Measurements from ENCODE around the gene RAB28.

Gene RAB28

DNA sequence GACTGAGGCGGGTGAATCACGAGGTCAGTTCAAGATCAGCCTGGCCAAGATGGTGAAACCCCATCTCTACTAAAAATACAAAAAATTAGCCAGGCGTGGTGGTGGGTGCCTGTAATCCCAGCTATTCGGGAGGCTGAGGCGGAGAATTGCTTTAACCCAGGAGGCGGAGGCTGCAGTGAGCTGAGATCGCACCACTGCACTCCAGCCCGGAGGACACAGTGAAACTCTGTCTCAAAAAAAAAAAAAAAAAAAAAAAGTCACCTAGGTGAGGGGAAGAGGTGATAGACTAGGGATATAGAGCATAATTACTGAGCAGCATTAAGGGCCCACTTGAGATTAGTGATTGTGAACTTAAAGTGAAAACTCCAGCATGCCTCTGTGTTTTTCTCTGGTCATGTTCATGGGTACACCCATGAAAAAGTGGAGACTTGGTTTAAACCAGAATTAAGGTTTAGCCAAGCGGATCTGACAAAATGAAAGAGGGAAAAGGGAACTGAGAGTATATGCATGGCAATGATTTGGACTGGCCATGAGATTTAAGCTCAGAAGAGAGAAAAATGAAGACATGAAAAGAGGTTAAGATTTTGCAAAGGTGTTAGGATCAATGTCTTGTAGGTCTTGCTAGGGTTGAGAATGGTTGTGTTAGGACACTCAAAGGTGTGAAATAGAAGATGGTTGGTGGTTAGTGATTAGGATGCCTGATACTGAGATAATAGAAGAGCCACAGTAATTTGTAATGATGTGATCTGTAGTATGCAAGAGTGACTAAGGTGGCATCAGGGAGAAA is 105.0 kb downstream of the RAB28 start:
- DNase-seq (ENCODE audit: low read depth in 2 of 2), result no peak

- no peak for DNase-seq (ENCODE audit: low read depth in 2 of 2)
These were observed 113.1 kb downstream of the RAB28 start for GRCh38 chr4:13371048-13371447.

GRCh38 chr4:13368217-13368616 is 115.9 kb downstream of the RAB28 start:
- DNase-seq (ENCODE audit: low read depth in 2 of 2), result no peak

DNA sequence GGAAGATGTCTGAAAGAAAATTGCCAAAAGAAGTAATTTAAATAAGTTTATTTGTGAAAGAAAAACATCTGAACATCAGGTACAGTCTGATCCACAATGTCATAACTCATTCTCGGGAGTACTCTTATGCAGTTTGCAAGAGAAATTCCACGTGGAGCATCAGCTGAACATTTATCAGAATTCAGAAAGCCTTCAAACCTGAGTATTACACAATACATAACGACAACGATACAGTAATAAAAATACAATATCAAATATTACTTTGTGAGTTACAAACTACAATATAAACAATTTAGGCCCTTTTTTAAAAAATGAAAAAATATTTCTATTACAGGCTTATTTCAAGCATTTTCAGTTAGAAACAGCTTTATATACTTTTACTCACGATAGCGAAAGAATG is 116.4 kb downstream of the RAB28 start:
- DNase-seq (ENCODE audit: low read depth in 2 of 2), result no peak

GRCh38 chr4:13367244-13367643 is 116.9 kb downstream of the RAB28 start:
- DNase-seq (ENCODE audit: low read depth in 2 of 2), result no peak

DNA sequence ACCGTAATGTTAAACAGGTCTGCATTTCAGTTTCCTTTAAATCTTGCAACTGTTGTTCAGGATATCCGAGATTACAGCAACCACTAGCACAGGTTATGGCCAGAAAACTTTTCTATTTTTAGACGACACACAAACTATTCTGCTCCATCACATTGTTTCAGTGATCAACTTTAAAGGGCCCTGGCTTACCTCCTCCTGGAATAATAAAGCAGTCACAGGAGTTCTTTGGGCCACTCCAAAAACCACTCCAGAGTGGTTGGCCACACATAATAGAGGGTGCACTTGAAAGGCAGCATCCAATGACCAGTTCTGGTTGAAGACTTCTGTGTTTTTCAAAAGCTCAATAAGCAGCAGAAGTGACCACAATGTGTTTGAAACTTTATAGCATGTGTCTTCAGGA is 118.9 kb downstream of the RAB28 start:
- no peak for DNase-seq (ENCODE audit: low read depth in 2 of 2)

GRCh38 chr4:13364653-13365052 is 119.5 kb downstream of the RAB28 start:
- DNase-seq (ENCODE audit: low read depth in 2 of 2), result no peak

DNA sequence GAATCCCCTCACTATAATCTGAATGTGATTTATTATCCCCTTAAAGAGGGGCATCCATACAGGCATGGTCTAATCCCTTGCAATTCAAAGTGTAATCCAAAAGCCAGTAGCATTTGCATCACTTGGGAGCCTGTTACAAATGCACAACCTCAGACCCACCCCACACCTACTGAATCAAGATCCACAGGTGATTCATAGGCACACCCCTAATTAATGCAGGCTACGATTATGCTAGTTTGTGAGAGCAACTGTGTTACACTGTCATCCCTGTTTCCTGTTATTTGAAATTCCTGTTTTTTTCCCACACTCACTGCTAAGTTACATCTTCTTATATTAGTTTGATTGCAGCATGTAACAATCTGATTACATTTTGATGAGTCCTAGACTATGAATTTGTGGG is 120.0 kb downstream of the RAB28 start:
- no peak for DNase-seq (ENCODE audit: low read depth in 2 of 2)

DNA sequence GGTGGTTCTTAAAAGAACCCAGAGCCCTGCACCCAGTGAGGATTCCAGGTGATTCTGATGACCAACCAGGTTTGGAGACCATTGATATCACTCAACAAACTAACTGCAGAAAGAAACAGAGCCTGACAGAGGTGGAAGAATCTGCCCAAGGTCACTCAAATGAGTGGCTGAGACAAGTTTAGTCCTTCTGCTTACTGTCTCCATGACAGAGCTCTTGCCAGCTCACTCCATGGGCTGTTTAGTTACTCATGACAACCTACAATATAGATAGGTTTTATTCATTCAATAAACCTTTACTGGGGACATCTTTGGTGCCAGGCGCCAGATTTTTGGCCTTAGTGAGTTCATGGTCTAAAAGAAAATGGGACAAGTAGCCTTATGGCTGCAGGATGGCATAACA is 124.3 kb downstream of the RAB28 start:
- DNase-seq (ENCODE audit: low read depth in 2 of 2), result no peak

- no peak for DNase-seq (ENCODE audit: low read depth in 2 of 2)
These were observed 128.8 kb downstream of the RAB28 start for GRCh38 chr4:13355111-13355880.

GRCh38 chr4:13349096-13349495 is 135.0 kb downstream of the RAB28 start:
- DNase-seq (ENCODE audit: low read depth in 2 of 2), result no peak

DNA sequence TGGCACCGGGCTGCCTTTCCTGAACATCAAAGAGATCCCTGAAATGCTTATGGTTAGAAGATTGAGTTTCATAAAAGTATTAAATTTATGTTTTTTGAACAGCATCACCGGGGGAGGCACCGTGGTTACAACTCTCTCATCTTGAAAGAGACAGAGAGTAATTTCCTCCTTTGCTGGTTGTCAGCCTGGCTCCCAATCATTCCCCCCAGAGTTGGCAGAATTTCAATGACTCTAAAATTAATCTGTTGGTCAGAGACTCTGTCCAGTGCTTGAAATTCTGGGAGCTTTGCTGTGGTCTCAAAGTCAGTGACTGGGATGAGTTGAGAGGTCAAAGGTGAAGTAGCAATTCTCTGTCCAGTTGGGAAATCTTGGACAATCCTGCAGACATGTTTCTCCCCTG is 135.9 kb downstream of the RAB28 start:
- DNase-seq (ENCODE audit: low read depth in 2 of 2), result no peak

GRCh38 chr4:13347517-13348125 is 136.5 kb downstream of the RAB28 start:
- DNase-seq (ENCODE audit: low read depth in 2 of 2), result no peak

- DNase-seq (ENCODE audit: low read depth in 2 of 2), result no peak
These were observed 139.9 kb downstream of the RAB28 start for GRCh38 chr4:13344216-13344615.

- no peak for DNase-seq (ENCODE audit: low read depth in 2 of 2)
These were observed 143.5 kb downstream of the RAB28 start for GRCh38 chr4:13340672-13341071.

DNA sequence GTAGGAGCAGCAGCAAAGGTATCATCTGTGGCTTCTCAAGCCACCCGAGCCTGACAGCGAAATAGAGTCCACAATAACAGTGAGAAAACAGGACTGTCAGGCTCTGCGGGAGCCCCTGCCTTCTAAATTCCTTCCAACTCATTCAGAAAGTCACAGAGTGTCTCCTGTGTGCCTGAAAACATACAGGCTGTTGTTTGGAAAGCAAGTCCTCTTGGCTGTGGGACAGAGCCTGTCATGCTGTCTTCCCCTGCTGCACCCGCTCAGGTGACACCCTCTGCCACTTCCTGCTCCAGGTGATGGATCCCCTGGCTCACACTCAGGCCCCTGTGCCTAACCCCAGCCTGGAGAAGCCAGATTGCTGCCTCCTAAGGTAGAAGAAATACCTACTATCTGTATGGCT is 152.3 kb downstream of the RAB28 start:
- no peak for DNase-seq (ENCODE audit: low read depth in 2 of 2)

DNA sequence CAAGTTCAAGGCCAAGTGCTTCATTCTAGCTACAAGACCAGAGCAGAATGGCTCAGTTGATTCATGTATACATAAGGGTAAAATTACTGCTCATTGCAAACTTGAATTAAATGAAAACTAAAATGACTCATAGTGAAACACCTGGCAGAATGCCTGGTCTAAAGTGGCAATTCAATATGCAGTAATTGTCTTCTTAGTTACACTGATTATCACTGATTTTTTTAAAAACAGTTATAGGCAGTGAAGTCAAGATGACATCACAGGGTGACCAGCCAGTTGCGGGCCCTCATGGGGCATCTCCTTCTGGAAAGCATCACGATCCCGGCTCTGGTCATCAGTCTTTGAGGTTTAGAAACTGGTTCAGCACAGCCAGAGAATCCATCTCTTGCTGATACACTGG is 154.2 kb downstream of the RAB28 start:
- DNase-seq (ENCODE audit: low read depth in 2 of 2), result no peak

- no peak for DNase-seq (ENCODE audit: low read depth in 2 of 2)
These were observed 154.7 kb downstream of the RAB28 start for GRCh38 chr4:13329340-13329850.

GRCh38 chr4:13328591-13328990 is 155.5 kb downstream of the RAB28 start:
- DNase-seq (ENCODE audit: low read depth in 2 of 2), result no peak

DNA sequence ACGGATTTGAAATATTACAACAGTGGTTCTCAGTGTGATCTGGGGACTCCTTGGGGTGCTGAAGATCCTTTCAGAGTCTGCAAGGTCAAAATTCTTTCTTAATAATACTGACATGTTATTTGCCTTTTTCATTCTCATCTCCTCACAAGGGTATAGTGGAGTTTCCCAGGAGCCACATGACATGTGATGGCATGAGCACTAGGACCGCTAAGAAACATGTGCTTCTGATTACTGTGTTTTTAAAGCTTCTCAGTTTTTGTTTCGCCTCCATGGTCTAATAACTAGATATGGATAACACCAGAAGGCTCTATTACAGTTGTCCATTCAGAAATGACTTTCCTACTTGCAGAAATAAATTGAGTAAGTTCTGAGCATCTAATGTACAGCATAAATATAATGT is 156.1 kb downstream of the RAB28 start:
- DNase-seq (ENCODE audit: low read depth in 2 of 2), result no peak

- DNase-seq (ENCODE audit: low read depth in 2 of 2), result no peak
These were observed 158.4 kb downstream of the RAB28 start for GRCh38 chr4:13325744-13326143.

DNA sequence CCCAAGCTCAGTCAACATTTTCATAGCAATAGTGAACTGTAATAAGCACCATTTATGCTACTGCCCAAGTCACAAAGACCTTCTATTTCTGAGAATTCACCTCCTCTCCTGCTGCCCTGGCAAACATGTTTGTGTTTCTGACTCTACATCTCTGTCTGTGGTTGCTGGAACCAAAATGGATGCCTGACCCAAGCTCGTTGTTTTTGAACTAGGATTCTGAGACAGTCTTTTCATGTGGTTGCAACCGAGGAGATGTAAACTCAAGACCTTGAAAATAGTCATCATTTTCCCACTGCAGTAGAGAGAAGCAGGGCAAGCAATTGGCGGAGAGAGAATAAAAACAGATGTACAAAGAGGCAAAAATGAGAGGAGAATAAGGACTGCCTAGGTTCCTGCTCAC is 160.2 kb downstream of the RAB28 start:
- DNase-seq (ENCODE audit: low read depth in 2 of 2), result no peak

DNA sequence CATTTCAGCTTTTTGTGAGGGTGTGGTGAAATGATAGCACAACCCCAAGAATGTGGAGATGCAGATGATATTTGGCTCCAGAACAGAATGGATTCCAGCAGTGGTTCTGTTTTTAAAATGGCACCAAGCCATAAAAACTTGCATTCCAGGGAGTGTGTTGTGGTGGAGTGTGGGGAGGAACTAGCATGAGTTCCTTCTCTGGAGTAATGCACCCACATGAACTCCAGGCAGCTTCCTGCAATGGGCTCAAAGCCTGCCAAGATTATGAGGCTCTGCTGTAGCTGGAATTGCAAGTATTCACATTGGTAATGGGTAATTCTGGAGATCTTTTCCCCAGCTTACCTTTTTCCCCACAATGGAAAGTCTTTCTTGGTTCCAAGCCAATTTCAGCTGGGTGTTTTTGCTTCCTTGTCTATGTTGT is 161.4 kb downstream of the RAB28 start:
- no peak for DNase-seq (ENCODE audit: low read depth in 2 of 2)
